Breast epithelium (tissue), 4 donors: ENCODE measurements around the gene PXDC1. TPM values are rescaled to one million over a fixed set of nuclear protein-coding genes. Genes with fewer than 3 reads are reported as not detected.

Experiments used
- DNase-seq, 2 donors: peaks; one replicate each; pipeline ENCODE4 v3.0.0-alpha.2; 2019; ENCODE audit warnings: low spot score in 2 of 2
- H3K27ac ChIP-seq, 2 donors: fragments of 200-600 bp; sonication (generic) in 1 of 2; one replicate each; pipeline ENCODE4 v1.5.1; 2016 to 2019; ENCODE audit warnings: mild to moderate bottlenecking in 1 of 2
- H3K27me3 ChIP-seq, 2 donors: fragments of 200-600 bp; sonication (generic) in 1 of 2; one replicate each; pipeline versions ENCODE4 v1.5.1 to v1.6.0; 2017 to 2019; ENCODE audit warnings: control low read depth in 1 of 2, mild to moderate bottlenecking in 1 of 2
- H3K36me3 ChIP-seq: fragments of 200-600 bp; one replicate; pipeline ENCODE4 v1.5.1; 2019
- H3K4me1 ChIP-seq, 2 donors: fragments of 200-600 bp; sonication (generic); one replicate each; pipeline ENCODE4 v1.5.1; 2016 to 2019; ENCODE audit warnings: control low read depth in 1 of 2
- H3K4me3 ChIP-seq, 3 donors: fragments of 200-600 bp; sonication (generic); 1 replicate in 2 of 3; 2 replicates in 1 of 3; pipeline ENCODE4 v1.5.1; 2016 to 2019; ENCODE audit warnings: mild to moderate bottlenecking in 3 of 3, moderate library complexity in 2 of 3
- H3K9me3 ChIP-seq, 2 donors: fragments of 200-600 bp; sonication (generic) in 1 of 2; one replicate each; pipeline ENCODE4 v1.5.1; 2016 to 2019; ENCODE audit warnings: control low read depth in 1 of 2
- POLR2A ChIP-seq: fragments of 450-650 bp; IDR thresholded peaks from one replicate; pipeline ENCODE4 v1.6.1; 2016; ENCODE audit warnings: antibody characterized with exemption, mild to moderate bottlenecking, moderate library complexity
- POLR2AphosphoS5 ChIP-seq, 3 donors: sonication (generic); formaldehyde crosslinking; IDR thresholded peaks; one replicate each; pipeline ENCODE4 v1.6.1; 2017; ENCODE audit warnings: antibody characterized with exemption in 3 of 3
- intact Hi-C: fragments of 100-400 bp; cut with DNase I; formaldehyde crosslinking; loops from one replicate; pipeline ENCODE4 v1.15.1; 2023; ENCODE audit warnings: low total_unique reads
- total RNA-seq, 3 donors: library from RNA; depleted of rRNA; stranded (reverse); fragments of >200 nt; gene quantifications; one replicate each; pipeline ENCODE4 v1.1.0, GENCODE V29; 2016
- TF ChIP-seq, protein P1 (sequence below), 3 donors: fragments of 450-650 bp; IDR thresholded peaks; one replicate each; pipeline ENCODE4 v1.5.1; 2016 to 2017; ENCODE audit warnings: antibody characterized with exemption in 3 of 3, mild to moderate bottlenecking in 3 of 3, moderate library complexity in 3 of 3

The PXDC1 gene
- total RNA-seq, 3 donors from 2014 or later, result 86.2 to 122 (median 88.0) TPM

GRCh38 chr6:3696525-3697088 is 54.9 kb downstream of the PXDC1 start:
- H3K27me3 ChIP-seq, result no peaks in the 10 kb centered on the region
- no peak for DNase-seq
- no peak overlapping the region for H3K27ac ChIP-seq
- H3K9me3 ChIP-seq, result peaks cover 0 to 3% of the 10 kb centered on the region in 2 donors
- H3K36me3 ChIP-seq, result no peaks in the 10 kb centered on the region
- no peak overlapping the region for H3K4me3 ChIP-seq
- H3K4me1 ChIP-seq, result no peaks in the 10 kb centered on the region
- no peak for TF ChIP-seq POLR2AphosphoS5 (IDR thresholded peaks at IDR 0.05)
- TF ChIP-seq, protein P1, sequence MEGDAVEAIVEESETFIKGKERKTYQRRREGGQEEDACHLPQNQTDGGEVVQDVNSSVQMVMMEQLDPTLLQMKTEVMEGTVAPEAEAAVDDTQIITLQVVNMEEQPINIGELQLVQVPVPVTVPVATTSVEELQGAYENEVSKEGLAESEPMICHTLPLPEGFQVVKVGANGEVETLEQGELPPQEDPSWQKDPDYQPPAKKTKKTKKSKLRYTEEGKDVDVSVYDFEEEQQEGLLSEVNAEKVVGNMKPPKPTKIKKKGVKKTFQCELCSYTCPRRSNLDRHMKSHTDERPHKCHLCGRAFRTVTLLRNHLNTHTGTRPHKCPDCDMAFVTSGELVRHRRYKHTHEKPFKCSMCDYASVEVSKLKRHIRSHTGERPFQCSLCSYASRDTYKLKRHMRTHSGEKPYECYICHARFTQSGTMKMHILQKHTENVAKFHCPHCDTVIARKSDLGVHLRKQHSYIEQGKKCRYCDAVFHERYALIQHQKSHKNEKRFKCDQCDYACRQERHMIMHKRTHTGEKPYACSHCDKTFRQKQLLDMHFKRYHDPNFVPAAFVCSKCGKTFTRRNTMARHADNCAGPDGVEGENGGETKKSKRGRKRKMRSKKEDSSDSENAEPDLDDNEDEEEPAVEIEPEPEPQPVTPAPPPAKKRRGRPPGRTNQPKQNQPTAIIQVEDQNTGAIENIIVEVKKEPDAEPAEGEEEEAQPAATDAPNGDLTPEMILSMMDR (IDR thresholded peaks at IDR 0.05), result no peak
- no peak for TF ChIP-seq POLR2A
- intact Hi-C loops, result no loop called here

- H3K36me3 ChIP-seq, result no peaks in the 10 kb centered on the region
- DNase-seq, result no peak
- H3K4me1 ChIP-seq, result no peaks in the 10 kb centered on the region
- no peak overlapping the region for H3K4me3 ChIP-seq
- H3K27ac ChIP-seq, result no peak overlapping the region
- no peak for TF ChIP-seq POLR2A
- TF ChIP-seq, protein P1 (IDR thresholded peaks at IDR 0.05), result no peak
- no peak for TF ChIP-seq POLR2AphosphoS5 (IDR thresholded peaks at IDR 0.05)
- H3K27me3 ChIP-seq, result no peaks in the 10 kb centered on the region
- peaks cover 0 to 3% of the 10 kb centered on the region in 2 donors for H3K9me3 ChIP-seq
- intact Hi-C loops, result no loop called here
Observed at GRCh38 chr6:3695065-3695817, 56.3 kb downstream of the PXDC1 start.

GRCh38 chr6:3693831-3694230 is 57.7 kb downstream of the PXDC1 start:
- DNase-seq, result no peak
- TF ChIP-seq POLR2A, result no peak
- TF ChIP-seq, protein P1 (IDR thresholded peaks at IDR 0.05), result no peak
- TF ChIP-seq POLR2AphosphoS5 (IDR thresholded peaks at IDR 0.05), result no peak
- H3K36me3 ChIP-seq, result no peaks in the 10 kb centered on the region
- intact Hi-C loops, result no loop called here
- H3K27me3 ChIP-seq, result no peaks in the 10 kb centered on the region
- H3K4me3 ChIP-seq, result no peak overlapping the region
- no peaks in the 10 kb centered on the region for H3K9me3 ChIP-seq
- H3K4me1 ChIP-seq, result no peaks in the 10 kb centered on the region
- H3K27ac ChIP-seq, result no peak overlapping the region

DNA sequence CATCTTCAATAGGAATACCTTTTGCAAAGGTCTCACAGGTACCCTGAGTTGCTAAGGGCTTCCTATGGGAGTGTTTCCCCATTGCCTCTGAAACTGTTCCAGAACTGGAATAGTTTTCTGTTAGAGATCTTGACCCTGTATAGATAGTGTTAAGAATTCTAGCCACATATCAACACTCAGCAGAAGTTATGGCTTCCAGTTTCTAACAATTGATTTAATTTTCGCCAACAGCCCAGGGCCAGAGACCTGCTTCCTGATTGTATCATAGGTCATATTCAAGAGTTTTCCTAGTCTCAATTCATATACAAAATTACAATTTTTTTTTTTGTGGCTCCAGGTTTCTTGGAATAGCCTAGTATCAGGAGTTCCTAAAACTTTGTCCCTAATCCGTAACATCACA is 61.0 kb downstream of the PXDC1 start:
- Histone ChIP-seq H3K9me3 (no peaks in the 10 kb centered on the region), H3K4me3 (no peak overlapping the region), H3K27me3 (no peaks in the 10 kb centered on the region), H3K27ac (no peak overlapping the region), H3K4me1 (no peaks in the 10 kb centered on the region), H3K36me3 (no peaks in the 10 kb centered on the region)
- DNase-seq, result no peak
- intact Hi-C loops, result no loop called here
- TF ChIP-seq POLR2AphosphoS5 (IDR thresholded peaks at IDR 0.05) (no peak), POLR2A (no peak)
- TF ChIP-seq, protein P1 (IDR thresholded peaks at IDR 0.05), result no peak

DNA sequence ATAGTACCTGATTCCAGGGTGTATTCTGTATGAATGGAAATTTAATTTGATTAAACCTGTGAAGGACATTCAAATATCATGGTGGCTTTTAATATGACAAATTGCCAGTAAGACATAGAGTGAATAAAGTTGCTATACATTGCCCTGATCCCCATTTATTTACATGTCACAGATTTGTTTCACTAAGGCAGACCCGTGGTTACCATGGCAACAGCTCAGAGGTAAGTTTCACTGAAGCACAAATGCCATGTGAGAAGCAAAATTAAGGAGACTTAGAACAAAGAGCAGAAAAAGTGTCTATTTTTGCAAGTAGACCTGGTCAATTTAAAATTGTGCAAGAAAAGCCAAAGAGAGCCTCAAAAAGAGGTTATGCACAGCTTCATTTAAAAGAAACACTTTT is 63.7 kb downstream of the PXDC1 start:
- Histone ChIP-seq H3K27me3 (no peaks in the 10 kb centered on the region), H3K36me3 (no peaks in the 10 kb centered on the region), H3K27ac (no peak overlapping the region), H3K4me1 (no peaks in the 10 kb centered on the region), H3K9me3 (no peaks in the 10 kb centered on the region), H3K4me3 (no peak overlapping the region)
- intact Hi-C loops, result no loop called here
- TF ChIP-seq, protein P1 (IDR thresholded peaks at IDR 0.05), result no peak
- TF ChIP-seq POLR2A (no peak), POLR2AphosphoS5 (IDR thresholded peaks at IDR 0.05) (no peak)
- no peak for DNase-seq
